Colon (tissue), 2 donors: Measurements from ENCODE around the gene TBC1D20.

Source experiments
- FAIRE-seq: peaks from 2 replicates; lab custom pipeline; 2012; peaks lifted over from hg19 to GRCh38; lab: Jason Lieb, UNC
- donor health status: control.
- donor health status: control.

The TBC1D20 gene

DNA sequence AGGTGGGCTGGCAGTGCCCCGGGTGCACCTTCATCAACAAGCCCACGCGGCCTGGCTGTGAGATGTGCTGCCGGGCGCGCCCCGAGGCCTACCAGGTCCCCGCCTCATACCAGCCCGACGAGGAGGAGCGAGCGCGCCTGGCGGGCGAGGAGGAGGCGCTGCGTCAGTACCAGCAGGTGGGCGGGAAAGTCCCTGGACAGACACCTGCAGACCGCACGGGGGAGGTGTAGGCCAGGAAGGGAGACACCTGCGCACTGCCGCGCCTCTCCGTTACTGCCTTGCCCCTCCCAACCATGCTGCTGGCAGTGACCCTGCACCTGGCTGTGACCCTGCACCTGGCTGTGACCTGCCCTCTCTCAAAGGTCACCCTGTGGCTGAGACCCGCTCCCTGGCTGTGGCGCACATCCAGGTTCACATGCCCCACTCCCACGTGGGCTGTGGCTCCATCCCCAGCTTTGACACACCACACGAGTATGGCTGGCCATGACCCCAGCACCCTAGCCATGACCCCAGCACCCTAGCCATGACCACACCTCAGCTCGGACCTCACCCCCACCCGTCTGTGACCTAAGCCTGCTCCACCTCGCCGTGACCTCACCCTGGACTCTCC, 42.7 kb downstream of the TBC1D20 start:
- no peak for FAIRE-seq

DNA sequence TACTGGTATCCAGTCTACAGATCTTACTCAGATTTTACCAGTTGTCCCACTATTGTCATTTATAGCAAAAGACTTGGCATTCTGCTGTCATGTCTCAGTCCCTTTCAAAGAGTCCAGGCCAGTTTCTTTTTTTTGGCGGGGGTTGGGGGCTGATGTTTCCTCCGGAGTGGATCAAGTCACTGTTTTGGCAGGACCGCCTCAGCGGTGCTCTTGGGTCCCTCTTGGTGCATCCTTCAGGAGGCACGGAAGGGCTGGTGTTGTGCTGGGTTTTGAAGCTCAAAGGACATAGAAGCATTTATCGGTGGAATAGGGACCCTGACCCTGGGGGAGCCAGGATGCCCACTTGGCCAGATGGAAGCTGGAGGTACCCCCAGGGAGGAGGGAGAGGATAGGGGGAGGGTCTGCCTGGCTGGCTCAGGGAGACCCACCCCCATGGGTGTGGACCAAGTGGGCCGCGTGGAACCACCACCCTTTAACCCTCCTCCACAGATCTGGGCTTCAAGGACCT, 43.4 kb downstream of the TBC1D20 start:
- no peak for FAIRE-seq

DNA sequence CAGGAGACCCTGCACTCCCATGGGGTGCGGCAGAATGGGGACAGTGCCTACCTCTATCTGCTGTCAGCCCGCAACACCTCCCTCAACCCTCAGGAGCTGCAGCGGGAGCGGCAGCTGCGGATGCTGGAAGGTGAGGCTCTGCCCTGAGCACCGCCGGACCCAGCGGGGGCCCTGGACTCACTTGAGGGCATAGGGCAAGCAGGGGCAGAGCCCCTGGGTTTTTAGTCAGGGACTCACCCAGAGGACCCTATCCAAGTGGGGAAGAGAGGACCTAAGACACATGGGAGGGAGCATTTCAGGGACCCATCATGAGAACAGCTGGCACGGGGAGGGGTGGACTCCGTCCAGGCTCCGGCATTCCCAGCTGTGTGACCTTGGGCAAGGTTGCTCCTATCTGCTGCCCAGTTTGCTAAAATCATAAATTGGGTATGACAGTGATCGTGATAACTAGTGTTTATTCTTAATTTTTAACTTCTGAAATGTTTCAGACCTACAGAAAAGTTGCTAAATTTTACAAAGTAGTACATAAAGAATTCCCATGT, 44.5 kb downstream of the TBC1D20 start:
- FAIRE-seq: no peak

DNA sequence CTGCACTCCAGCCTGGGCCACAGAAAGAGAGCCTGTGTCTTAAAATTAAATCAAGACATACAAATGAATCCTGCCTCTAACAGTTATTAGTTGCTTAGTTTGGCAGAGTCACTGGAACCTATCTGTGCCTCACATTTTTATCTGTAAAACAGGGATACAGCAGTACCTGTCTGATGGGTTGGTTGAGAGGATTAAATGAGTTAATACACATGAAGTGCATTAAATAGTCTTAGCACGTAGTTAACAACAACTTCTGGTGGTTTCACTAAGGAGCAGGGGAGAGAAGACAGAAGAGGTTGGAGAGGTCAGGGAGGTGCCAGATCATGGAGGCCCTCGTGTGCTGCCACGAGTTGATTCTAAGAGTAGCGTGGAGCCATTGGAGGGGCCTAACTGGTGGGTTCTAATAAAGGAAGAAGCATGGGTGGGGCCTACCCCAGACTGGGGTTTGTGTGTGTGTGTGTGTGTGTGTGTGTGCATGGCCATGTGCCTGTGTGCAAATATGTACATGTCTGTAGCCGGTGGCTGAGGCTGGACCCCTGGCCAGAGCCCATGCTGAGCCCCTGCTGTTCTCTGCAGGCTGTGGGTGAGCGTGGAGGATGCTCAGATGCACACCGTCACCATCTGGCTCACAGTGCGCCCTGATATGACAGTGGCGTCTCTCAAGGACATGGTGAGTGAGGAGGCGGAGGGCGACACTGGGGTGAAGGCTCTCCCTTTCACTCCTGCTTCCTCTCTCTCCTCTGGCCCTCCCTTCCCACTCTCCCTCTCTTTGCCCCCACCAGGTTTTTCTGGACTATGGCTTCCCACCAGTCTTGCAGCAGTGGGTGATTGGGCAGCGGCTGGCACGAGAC, 45.2 kb downstream of the TBC1D20 start:
- no peak for FAIRE-seq

DNA sequence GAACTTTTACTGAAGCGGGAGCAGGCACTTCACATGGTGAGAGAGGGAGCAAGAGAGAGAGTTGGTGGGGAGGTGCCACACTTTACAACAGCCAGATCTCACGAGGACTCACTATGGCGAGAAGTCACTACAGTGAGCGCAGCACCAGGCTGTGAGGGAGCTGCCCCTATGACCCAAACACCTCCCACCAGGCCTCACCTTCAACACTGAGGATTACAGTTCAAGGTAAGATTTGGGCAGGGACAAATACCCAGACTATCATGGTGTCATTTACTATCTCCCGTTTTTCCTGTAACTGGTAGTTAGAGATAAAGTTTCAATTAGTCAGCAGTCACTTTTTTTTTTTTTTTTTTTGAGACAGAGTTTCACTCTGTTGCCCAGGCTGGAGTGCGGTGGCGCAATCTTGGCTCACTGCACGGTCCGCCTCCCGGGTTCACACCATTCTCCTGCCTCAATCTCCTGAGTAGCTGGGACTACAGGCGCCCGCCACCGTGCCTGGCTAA, 46.5 kb downstream of the TBC1D20 start:
- FAIRE-seq: no peak

DNA sequence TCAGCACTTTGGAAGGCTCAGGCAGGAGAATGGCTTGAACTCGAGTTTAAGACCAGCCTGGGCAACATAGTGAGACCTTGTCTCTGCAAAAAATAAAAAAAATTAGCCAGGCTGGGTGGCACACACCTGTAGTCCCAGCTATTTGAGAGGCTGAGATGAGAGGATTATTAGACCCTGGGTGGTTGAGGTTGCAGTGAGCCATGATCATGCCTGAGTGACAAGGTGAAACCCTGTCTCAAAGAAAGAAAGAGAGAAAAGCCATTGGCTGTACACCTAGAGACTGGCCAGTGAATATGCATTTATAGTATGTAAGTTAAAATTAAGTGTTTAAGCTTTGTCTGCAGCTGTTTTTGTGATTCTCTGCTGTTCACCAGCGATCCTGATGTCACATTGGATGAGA, 48.2 kb downstream of the TBC1D20 start:
- no peak for FAIRE-seq

DNA sequence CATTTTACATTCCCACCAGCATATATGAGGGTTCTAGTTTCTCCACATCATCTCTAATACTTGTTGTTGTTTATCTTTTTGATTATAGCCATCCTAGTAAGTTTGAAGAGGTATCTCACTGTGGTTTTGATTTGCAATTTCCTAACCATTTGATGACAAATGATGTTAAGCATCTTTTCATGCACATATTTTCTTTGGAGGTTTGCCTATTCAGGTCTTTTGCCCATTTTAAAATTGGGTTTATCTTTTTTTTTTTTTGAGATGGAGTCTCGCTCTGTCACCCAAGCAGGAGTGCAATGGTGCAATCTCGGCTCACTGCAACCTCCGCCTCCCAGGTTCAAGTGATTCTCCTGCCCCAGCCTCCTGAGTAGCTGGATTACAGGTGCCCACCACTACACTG, 50.3 kb downstream of the TBC1D20 start:
- no peak for FAIRE-seq

DNA sequence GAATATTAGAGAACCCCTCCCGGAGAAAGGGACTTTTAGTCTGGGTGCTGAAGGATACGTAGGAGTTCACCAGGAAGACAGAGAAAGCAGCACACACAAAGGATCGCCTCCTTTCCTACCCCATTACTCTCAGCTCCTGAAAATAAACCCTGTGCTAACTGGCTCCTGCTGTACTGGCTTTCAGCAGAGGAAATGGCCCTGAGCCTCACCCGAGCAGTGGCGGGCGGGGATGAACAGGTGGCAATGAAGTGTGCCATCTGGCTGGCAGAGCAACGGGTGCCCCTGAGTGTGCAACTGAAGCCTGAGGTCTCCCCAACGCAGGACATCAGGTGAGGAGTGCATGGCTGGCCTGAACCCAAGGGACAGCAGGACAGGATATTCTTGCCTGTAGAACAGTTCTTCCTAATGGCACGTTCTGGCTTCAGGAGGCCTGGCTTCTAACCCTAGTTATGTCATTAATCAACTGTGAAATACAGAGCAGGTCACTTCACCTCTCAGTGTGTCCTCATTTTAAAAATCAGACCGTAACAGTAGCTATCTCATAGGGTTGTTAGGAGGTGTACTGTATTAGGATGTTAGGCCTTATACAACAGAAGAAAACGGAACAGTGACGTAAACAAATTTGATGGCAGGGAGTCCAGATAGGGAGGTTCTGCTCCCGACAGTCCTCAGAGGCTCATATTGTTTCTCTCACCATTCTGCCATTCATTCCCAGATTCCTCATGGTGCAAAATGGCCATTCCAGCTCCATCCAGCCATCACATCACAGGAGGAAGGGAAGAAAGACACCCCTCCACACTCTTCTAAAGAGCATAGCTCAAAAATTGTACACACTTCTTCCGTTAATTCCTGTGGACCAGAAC, 52.4 kb downstream of the TBC1D20 start:
- FAIRE-seq: no peak

DNA sequence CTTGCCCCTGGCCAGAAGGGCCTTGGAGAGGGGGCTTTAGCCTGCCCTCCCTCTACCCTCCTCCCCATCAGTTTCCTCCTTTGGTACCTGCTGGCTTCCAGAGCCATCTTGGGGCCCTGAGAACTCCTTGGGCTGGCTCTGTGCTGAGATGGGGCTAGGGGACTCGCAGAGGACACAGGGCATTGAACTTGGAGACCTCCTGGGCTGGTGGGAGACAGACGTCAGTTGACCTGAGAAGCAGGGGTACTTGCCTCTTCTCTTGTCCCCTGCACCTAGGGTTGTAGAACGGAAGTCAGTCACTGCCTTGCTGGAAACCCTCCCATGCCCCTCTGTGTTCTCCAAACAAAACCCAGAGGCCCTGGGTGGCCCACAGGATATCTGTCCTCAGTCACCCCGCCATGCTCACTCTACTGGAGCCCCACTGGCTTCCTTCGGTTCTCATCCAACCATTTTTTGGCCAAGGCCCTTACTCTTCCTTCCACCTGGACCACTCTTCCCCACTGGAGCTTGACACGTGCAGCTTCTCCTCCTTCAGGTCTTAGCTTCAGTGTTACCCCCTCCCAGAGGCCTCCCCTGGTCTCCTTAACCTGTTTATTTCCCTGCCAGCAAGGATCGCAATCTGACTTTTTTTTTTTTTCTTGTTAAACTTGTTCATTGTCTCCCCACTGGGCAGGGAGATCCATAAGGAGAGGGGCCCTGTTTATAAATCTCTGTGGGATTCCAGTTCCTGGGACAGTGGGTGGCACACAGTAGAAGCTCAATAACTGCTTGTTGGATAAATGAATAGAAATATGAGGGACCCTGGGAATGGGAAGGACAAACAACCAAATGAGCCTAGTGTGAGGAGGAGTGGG, 53.3 kb downstream of the TBC1D20 start:
- FAIRE-seq: no peak

DNA sequence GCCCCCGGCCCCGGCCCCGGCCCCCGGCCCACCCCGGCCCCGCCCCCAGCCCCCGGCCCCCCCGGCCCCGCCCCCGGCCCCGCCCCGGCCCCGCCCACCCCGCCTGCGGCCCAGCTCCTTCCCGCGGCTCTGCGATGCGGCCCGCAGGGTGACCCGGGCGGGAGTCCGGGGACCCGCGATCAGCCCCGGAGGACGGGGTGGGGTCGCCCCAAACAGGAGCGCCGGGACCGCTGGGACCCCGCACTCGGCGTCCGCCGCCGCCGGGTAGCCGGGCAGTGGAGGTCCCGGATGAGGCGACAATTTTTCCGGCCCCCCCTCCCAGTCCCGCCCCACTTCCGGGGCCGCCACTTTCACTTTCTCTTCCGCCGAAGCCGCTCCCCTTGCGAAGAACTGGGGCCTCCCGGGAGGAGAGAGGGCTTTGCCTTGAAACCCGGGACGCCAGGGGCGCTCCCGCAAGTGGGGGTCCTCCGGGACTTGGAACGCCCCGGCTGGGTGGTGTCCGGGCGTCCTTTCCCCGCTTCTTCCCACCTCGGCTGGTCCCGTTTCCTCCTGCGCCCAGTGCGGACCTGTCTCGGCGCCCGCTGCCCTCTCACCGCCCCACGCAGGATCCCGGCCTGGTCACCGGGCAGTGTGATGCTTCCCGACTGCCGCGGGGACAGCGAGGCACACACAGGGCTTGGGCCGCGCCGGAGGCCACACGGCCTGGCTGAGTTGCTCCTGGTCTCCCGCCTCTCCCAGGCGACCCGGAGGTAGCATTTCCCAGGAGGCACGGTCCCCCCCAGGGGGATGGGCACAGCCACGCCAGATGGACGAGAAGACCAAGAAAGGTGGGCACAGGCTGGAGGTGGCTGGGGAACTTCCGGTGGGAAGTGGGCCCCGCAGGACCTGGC, 54.1 kb downstream of the TBC1D20 start, which contains the start of gene RBCK1:
RBCK1 (plus strand) TSS at position 347 of the 890 bp plus-strand sequence; CDS start at position 806, 459 bp downstream.
- no peak for FAIRE-seq

DNA sequence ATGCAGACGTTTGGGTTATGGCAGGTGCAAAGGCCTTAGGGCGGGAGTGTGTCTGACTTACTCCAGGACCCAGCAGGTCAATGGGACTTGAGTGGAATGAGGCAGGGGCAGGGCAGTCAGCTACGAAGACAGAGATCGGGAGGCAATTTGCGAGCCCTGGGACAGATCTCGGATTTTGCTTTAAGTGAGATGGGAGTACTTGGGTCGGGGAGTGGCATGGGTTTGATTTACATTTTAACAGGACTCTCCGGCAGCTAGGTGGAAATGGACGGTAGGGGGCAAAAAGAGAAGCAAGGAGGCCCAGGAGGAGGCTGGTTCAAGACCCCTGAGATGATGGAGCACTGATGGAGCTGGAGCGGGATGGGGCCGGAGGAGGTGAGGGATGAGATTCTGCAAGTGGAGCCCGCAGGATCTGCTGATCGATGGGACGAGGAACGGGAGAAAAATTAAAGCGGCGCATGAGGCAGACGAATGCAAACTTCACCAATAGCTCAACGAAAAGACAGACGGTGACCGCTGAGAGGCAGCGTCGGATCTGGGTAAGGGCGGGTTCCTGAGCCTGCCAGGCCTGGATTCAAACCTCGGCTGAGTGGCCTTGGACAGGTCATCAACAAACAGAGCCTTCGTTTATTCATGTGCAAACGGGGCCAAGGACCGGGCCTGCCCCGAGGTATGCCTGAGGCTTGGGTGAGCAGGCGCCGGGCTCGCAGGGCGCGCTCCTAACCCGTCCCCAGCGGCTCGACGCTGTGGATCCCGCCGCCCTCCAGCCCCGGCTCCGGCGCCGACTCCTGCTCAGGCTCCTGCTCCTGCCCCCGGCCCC, 55.0 kb downstream of the TBC1D20 start:
- no peak for FAIRE-seq

DNA sequence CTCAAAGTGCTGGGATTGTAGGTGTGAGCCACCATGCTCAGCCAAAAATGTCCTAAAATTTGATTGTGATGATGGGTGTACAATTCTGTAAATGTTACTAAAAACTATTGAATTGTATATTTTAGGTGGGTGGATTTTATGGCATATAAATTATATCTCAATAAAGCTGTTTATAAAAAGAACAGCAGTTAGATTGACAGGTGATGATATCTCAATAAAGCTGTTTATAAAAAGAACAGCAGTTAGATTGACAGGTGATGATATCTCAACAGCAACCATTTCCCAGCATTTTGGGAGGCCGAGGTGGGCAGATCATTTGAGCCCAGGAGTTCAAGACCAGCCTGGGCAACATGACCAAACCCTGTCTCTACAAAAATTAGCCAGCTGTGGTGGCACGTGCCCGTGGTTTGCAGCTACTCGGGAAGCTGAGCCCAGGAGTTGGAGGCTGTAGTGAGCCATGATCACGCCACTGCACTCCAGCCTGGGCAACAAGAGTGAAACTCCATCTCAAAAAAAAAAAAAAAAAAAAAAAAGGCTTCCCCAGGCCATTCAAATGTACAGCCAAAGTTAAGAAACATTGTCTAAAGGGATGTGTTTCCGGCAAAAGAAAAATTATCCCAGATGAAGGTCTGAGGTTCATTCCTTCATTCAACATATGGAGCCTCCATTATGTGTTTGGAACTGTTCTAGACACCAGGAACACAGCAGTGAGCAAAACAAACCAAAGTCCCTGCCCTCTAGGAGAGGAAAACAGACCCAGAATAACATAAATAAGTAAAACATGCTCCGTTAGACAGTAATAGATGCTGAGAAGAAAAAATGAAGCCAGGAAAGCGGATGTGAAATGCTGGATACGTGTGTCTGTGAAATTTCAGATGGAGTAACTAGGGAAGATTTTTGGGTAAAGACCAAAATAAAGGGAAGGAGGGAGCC, 55.9 kb downstream of the TBC1D20 start:
- FAIRE-seq: no peak

DNA sequence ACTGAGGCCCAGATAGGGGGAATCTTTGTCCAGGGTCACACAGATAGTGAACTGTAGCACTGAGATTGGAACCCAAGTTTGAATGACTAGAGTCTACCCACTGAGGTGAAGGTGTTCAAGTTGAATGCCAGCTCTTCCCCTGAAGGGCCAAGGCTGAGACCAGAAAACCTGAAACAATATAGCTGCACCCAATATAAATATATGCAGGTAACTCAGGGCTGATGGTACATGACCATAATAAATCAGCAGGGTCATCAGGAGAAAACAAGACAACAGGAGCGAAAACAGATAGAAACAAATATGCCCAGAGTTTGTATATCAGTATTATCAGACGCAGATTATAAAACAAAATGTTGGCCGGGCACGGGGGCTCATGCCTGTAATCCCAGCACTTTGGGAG, 58.2 kb downstream of the TBC1D20 start:
- no peak for FAIRE-seq

DNA sequence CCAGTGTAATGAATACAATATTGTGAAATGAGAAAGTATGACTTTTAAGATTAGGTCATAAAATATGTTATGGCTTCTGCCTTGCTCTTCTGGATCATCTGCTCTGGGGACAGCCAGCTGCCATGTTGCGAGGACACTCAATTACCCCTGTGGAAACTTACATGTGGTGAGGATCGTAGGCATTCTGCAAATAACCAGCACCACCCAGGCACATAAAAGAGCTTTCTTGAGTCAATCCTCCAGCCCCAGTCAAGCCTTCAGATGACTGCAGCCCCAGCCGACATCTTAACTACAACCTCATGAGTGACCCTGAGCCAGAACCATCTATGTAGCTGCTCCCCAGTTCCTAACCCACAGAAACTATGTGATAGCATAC, 58.8 kb downstream of the TBC1D20 start:
- no peak for FAIRE-seq

DNA sequence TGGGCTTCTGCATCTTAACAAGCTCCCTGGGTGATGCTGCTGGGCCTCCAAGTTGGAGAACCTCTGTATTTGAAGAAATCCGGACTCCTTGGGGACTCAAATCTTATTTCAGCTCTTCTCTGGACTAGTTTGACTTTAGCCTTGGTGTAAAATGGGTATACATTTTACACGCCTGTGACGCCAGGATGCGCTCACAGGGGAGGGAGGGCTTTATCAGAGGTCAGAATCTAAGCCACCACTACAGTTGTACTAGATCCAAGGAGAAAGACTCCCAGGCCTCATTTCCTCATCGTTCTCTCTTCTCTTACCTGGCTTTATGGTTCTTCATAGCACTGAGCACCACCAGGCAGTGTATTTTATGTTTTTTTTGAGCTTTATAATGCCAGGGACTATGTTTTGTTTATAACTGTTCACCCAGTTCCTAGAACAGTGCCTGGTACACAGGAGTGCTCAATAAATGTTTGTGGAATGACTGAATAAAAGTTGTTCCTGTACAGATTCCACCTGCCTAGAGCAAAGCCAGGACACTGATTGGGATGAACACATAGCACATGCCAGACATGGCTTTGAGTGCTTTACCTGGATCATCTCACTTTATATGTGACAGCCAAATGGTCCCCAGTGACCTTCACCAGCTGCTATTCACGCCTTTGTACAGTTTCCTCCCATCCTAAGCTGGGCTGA, 59.3 kb downstream of the TBC1D20 start:
- no peak for FAIRE-seq

DNA sequence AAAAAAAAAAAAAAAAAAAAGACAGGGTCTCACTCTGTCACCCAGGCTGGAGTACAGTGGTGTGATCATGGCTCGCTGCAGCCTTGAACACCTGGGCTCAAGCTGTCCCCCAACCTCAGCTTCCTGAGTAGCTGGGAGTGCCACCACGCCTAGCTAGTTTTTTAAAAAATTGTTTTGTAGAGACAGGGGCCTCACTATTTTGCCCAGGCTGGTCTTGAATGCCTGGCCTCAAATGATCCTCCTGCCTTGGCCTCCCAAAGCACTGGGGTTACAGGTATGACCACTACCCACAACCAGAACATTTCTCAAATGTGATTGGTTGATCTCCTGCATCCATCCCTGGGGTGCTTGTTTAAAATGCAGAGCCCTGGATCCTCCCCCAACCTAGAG, 59.8 kb downstream of the TBC1D20 start:
- no peak for FAIRE-seq

DNA sequence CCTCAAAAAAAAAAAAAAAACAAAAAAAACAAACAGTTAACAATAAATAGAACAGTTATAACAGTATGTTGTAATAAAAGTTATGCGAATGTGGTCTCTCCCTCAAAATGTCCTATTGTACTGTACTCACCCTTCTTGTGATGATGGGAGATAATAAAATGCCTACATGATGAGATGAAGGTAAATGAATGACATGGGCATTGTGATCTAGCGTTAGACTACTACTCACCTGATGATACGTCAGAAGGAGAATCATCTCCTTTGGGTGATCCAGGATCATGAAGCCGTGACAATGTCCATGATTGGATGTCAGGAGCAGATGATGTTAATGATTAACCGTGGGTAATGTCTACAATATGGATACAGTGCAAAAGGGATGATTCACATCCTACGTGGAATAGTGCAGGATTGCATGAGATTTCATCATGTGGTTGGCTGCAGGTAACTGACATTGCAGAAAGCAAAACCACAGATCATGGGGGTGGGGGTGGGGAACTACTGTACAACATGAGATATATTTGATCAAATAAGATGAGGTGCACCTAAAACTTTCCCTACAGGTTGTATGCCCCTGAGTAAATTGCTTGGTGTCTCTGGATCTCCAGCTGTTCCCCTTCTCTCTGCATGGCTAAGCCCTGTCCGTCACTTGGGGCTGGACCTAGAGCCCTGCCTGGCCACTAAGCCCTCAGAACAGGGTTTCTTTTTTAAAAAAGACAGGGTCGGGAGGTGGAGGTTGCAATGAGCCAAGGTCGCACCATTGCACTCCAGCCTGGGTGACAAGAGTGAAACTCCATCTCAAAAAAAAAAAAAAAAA, 60.4 kb downstream of the TBC1D20 start:
- FAIRE-seq: no peak
